ENCODE data around the gene VTI1A. TPM values are rescaled to one million over a fixed set of nuclear protein-coding genes. Genes with fewer than 3 reads are reported as not detected.
A peak's percentile ranks its signal among the peaks of the same experiment; 100 is the strongest.

The VTI1A gene
- total RNA-seq, 2 donors from 2014 or later: 34.1 to 38.6 TPM

- Histone ChIP-seq H3K4me1 (no peaks in the 10 kb centered on the region), H3K9me3 (no peaks in the 10 kb centered on the region), H3K27ac (no peak overlapping the region), H3K9ac (ENCODE audit: low read depth in 2 of 2, low read length in 2 of 2) (no peak overlapping the region), H3K27me3 (no peaks in the 10 kb centered on the region), H3K36me3 (peaks cover 22% of the 10 kb centered on the region), H3K4me3 (no peak overlapping the region)
- intact Hi-C loops (cut with DNase I): no loop called here
- DNase-seq: no peak
- TF ChIP-seq CTCF (IDR thresholded peaks at IDR 0.05): no peak
Measured at GRCh38 chr10:112429147-112429546, 17.9 kb upstream of the VTI1A start.

- Histone ChIP-seq H3K27me3 (no peaks in the 10 kb centered on the region), H3K4me3 (no peak overlapping the region), H3K27ac (no peak overlapping the region), H3K4me1 (no peaks in the 10 kb centered on the region), H3K9me3 (no peaks in the 10 kb centered on the region), H3K36me3 (peaks cover 22% of the 10 kb centered on the region), H3K9ac (ENCODE audit: low read depth in 2 of 2, low read length in 2 of 2) (no peak overlapping the region)
- no peak for TF ChIP-seq CTCF (IDR thresholded peaks at IDR 0.05)
- DNase-seq: no peak
- intact Hi-C loops (cut with DNase I): loop anchor here (5.0 kb wide), 1 partner anchor 112 kb away; no protein-coding TSS in a partner anchor
Measured at GRCh38 chr10:112429654-112430230, 17.3 kb upstream of the VTI1A start.

DNA sequence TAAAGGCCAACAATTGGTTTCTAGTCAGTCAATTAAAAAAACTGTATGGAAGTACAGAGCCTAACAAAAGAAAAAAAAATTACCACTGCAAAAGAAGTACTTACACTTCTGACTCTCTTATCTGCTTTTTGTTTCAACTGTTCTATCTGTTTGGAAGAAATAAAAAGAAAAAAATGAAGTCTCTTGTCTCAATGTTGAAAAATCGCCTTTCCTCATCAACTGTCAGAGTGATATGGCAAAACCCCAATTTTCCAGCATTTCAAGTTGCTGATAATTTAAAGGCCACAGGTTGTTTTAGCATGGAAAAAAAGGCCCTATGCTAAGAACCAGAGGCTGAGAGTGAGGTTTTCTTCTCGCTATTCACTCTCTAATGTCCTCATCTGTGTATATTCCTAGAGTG, 13.9 kb upstream of the VTI1A start:
- DNase-seq: no peak
- H3K27ac ChIP-seq: no peak overlapping the region
- no peaks in the 10 kb centered on the region for H3K9me3 ChIP-seq
- no peaks in the 10 kb centered on the region for H3K4me1 ChIP-seq
- H3K27me3 ChIP-seq: no peaks in the 10 kb centered on the region
- peaks cover 8% of the 10 kb centered on the region for H3K36me3 ChIP-seq
- intact Hi-C loops (cut with DNase I): loop anchor here (5.0 kb wide), 1 partner anchor 116 kb away; no protein-coding TSS in a partner anchor
- no peak overlapping the region for H3K9ac ChIP-seq (ENCODE audit: low read depth in 2 of 2, low read length in 2 of 2)
- TF ChIP-seq CTCF (IDR thresholded peaks at IDR 0.05): no peak
- H3K4me3 ChIP-seq: no peak overlapping the region

GRCh38 chr10:112434988-112435619, 11.9 kb upstream of the VTI1A start:
- TF ChIP-seq CTCF (IDR thresholded peaks at IDR 0.05): peak; percentile 38
- H3K27me3 ChIP-seq: no peaks in the 10 kb centered on the region
- DNase-seq: no peak
- no peak overlapping the region for H3K4me3 ChIP-seq
- peaks cover 8% of the 10 kb centered on the region for H3K36me3 ChIP-seq
- H3K27ac ChIP-seq: no peak overlapping the region
- no peaks in the 10 kb centered on the region for H3K4me1 ChIP-seq
- intact Hi-C loops (cut with DNase I): loop anchor here (5.0 kb wide), 1 partner anchor 118 kb away; no protein-coding TSS in a partner anchor
- no peaks in the 10 kb centered on the region for H3K9me3 ChIP-seq
- H3K9ac ChIP-seq (ENCODE audit: low read depth in 2 of 2, low read length in 2 of 2): no peak overlapping the region

- H3K27ac ChIP-seq: no peak overlapping the region
- no peak overlapping the region for H3K4me3 ChIP-seq
- H3K36me3 ChIP-seq: no peaks in the 10 kb centered on the region
- DNase-seq: no peak
- no peaks in the 10 kb centered on the region for H3K9me3 ChIP-seq
- intact Hi-C loops (cut with DNase I): no loop called here
- H3K27me3 ChIP-seq: no peaks in the 10 kb centered on the region
- TF ChIP-seq CTCF (IDR thresholded peaks at IDR 0.05): no peak
- no peaks in the 10 kb centered on the region for H3K4me1 ChIP-seq
- no peak overlapping the region for H3K9ac ChIP-seq (ENCODE audit: low read depth in 2 of 2, low read length in 2 of 2)
Measured at GRCh38 chr10:112438356-112438755, 8.7 kb upstream of the VTI1A start.
